GM12892 (cell line): ENCODE measurements around the gene MEG3.

Source experiments
- DNase-seq: peaks from one replicate; pipeline ENCODE4 v3.0.0; 2011; ENCODE audit not compliant: insufficient read length
- FAIRE-seq: peaks from 2 replicates; lab custom pipeline; 2011; peaks lifted over from hg19 to GRCh38; lab: Jason Lieb, UNC
- POLR2A ChIP-seq: IDR thresholded peaks from 2 replicates; pipeline ENCODE4 v1.6.1; 2011; ENCODE audit warnings: low read depth, low read length, control low read depth
- POLR2AphosphoS5 ChIP-seq: IDR thresholded peaks from 2 replicates; pipeline ENCODE4 v1.6.1; 2011; ENCODE audit warnings: low read depth, low read length, control low read depth
- TAF1 ChIP-seq: IDR thresholded peaks from 2 replicates; pipeline ENCODE4 v1.6.1; 2011; ENCODE audit warnings: low read depth, mild to moderate bottlenecking, control low read depth, low read length, borderline replicate concordance

The MEG3 gene

GRCh38 chr14:100782516-100783320, 43.2 kb upstream of the MEG3 start:
- TF ChIP-seq POLR2AphosphoS5 = no peak
- TF ChIP-seq TAF1 = no peak
- no peak for TF ChIP-seq POLR2A
- FAIRE-seq = no peak
- no peak for DNase-seq

- no peak for DNase-seq
- TF ChIP-seq POLR2A (no peak), TAF1 (no peak), POLR2AphosphoS5 (no peak)
- no peak for FAIRE-seq
Observed at GRCh38 chr14:100783630-100784370, 42.1 kb upstream of the MEG3 start.

- DNase-seq = no peak
- TF ChIP-seq TAF1 = no peak
- TF ChIP-seq POLR2A = no peak
- TF ChIP-seq POLR2AphosphoS5 = no peak
- FAIRE-seq = no peak
Observed at GRCh38 chr14:100784523-100785337, 41.2 kb upstream of the MEG3 start.

- FAIRE-seq (no peak), DNase-seq (no peak)
- TF ChIP-seq POLR2AphosphoS5 (no peak), POLR2A (no peak), TAF1 (no peak)
Observed at GRCh38 chr14:100785338-100785615, 40.6 kb upstream of the MEG3 start.

- DNase-seq = no peak
- FAIRE-seq = no peak
- no peak for TF ChIP-seq POLR2A
- TF ChIP-seq POLR2AphosphoS5 = no peak
- no peak for TF ChIP-seq TAF1
Observed at GRCh38 chr14:100785626-100786025, 40.3 kb upstream of the MEG3 start.

- DNase-seq (no peak), FAIRE-seq (no peak)
- TF ChIP-seq POLR2AphosphoS5 (no peak), TAF1 (no peak), POLR2A (no peak)
Observed at GRCh38 chr14:100786131-100786530, 39.8 kb upstream of the MEG3 start.

GRCh38 chr14:100786576-100787219, 39.2 kb upstream of the MEG3 start:
- no peak for FAIRE-seq
- no peak for DNase-seq

GRCh38 chr14:100787659-100788058, 38.3 kb upstream of the MEG3 start:
- FAIRE-seq = no peak
- no peak for TF ChIP-seq TAF1
- TF ChIP-seq POLR2A = no peak
- no peak for TF ChIP-seq POLR2AphosphoS5
- DNase-seq = no peak

More at GRCh38 chr14:100786576-100787219, 39.2 kb upstream of the MEG3 start:
- TF ChIP-seq POLR2A (no peak), POLR2AphosphoS5 (no peak), TAF1 (no peak)

- no peak for FAIRE-seq
- DNase-seq = no peak
- TF ChIP-seq POLR2A (no peak), POLR2AphosphoS5 (no peak), TAF1 (no peak)
Observed at GRCh38 chr14:100788517-100788916, 37.4 kb upstream of the MEG3 start.

- no peak for TF ChIP-seq POLR2AphosphoS5
- TF ChIP-seq POLR2A = no peak
- no peak for TF ChIP-seq TAF1
- FAIRE-seq (no peak), DNase-seq (no peak)
Observed at GRCh38 chr14:100788942-100789341, 37.0 kb upstream of the MEG3 start.
